ENCODE results near the gene ASH1L. TPM values are rescaled to one million over a fixed set of nuclear protein-coding genes. Genes with fewer than 3 reads are reported as not detected.
"Not testable (repeated sequence)": the region's sequence is repeated elsewhere in the genome, so short reads cannot be mapped to it uniquely, and the experiment has no call there.

ASH1L gene
- total RNA-seq, 1 experiment from 2014 or later: 29.3 TPM

DNA sequence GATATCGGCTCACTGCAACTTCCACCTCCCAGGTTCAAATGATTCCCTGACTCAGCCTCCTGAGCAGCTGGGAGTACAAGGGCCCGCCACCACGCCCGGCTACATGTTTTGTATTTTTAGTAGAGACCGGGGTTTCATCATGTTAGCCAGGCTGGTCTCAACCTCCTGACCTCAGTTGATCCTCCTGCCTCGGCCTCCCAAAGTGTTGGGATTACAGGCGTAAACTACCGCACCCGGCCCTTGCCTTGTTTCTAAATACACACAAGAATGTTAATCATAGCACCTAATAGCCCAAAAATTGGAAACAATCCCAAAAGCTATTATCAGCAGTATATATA, 46.3 kb upstream of the ASH1L start (continued):
- TF ChIP-seq ZNF263 (CRISPR knock-in tag; IDR thresholded peaks at IDR 0.05; ENCODE audit: low read depth) (no peak), ZNF425 (CRISPR knock-in tag; conservative IDR thresholded peaks at IDR 0.05) (no peak), TEAD1 (CRISPR knock-in tag; IDR thresholded peaks at IDR 0.05) (no peak), NFATC4 (CRISPR knock-in tag; IDR thresholded peaks at IDR 0.05) (no peak), RELA (CRISPR knock-in tag; IDR thresholded peaks at IDR 0.05; ENCODE audit: borderline replicate concordance) (no peak), ESRRA (CRISPR knock-in tag; IDR thresholded peaks at IDR 0.05; ENCODE audit: borderline replicate concordance) (no peak), HMGA2 (CRISPR knock-in tag; IDR thresholded peaks at IDR 0.05) (no peak)
- TF ChIP-seq, protein P1, sequence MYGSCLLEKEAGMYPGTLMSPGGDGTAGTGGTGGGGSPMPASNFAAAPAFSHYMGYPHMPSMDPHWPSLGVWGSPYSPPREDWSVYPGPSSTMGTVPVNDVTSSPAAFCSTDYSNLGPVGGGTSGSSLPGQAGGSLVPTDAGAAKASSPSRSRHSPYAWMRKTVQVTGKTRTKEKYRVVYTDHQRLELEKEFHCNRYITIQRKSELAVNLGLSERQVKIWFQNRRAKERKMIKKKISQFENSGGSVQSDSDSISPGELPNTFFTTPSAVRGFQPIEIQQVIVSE (CRISPR knock-in tag; IDR thresholded peaks at IDR 0.05; ENCODE audit: borderline replicate concordance): no peak
- TF ChIP-seq, protein P2, sequence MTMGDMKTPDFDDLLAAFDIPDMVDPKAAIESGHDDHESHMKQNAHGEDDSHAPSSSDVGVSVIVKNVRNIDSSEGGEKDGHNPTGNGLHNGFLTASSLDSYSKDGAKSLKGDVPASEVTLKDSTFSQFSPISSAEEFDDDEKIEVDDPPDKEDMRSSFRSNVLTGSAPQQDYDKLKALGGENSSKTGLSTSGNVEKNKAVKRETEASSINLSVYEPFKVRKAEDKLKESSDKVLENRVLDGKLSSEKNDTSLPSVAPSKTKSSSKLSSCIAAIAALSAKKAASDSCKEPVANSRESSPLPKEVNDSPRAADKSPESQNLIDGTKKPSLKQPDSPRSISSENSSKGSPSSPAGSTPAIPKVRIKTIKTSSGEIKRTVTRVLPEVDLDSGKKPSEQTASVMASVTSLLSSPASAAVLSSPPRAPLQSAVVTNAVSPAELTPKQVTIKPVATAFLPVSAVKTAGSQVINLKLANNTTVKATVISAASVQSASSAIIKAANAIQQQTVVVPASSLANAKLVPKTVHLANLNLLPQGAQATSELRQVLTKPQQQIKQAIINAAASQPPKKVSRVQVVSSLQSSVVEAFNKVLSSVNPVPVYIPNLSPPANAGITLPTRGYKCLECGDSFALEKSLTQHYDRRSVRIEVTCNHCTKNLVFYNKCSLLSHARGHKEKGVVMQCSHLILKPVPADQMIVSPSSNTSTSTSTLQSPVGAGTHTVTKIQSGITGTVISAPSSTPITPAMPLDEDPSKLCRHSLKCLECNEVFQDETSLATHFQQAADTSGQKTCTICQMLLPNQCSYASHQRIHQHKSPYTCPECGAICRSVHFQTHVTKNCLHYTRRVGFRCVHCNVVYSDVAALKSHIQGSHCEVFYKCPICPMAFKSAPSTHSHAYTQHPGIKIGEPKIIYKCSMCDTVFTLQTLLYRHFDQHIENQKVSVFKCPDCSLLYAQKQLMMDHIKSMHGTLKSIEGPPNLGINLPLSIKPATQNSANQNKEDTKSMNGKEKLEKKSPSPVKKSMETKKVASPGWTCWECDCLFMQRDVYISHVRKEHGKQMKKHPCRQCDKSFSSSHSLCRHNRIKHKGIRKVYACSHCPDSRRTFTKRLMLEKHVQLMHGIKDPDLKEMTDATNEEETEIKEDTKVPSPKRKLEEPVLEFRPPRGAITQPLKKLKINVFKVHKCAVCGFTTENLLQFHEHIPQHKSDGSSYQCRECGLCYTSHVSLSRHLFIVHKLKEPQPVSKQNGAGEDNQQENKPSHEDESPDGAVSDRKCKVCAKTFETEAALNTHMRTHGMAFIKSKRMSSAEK (CRISPR knock-in tag; IDR thresholded peaks at IDR 0.05; ENCODE audit: borderline replicate concordance): no peak

- peaks cover 8% of the 10 kb centered on the region for H3K36me3 Mint-ChIP-seq
- ChIA-PET POLR2A (no interaction called here), CTCF (no interaction called here)
- ATAC-seq: no peak
- H3K4me3 Mint-ChIP-seq: no peak overlapping the region; the same call in 1 of the 2 replicates
- H3K27ac Mint-ChIP-seq: no peak overlapping the region
- no peak for DNase-seq (ENCODE audit: low spot score)
- TF ChIP-seq, protein P3, sequence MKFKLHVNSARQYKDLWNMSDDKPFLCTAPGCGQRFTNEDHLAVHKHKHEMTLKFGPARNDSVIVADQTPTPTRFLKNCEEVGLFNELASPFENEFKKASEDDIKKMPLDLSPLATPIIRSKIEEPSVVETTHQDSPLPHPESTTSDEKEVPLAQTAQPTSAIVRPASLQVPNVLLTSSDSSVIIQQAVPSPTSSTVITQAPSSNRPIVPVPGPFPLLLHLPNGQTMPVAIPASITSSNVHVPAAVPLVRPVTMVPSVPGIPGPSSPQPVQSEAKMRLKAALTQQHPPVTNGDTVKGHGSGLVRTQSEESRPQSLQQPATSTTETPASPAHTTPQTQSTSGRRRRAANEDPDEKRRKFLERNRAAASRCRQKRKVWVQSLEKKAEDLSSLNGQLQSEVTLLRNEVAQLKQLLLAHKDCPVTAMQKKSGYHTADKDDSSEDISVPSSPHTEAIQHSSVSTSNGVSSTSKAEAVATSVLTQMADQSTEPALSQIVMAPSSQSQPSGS (CRISPR knock-in tag; IDR thresholded peaks at IDR 0.05; ENCODE audit: borderline replicate concordance, low read depth): no peak
- TF ChIP-seq NR2C2 (CRISPR knock-in tag; IDR thresholded peaks at IDR 0.05): no peak
- TF ChIP-seq ATF3 (CRISPR knock-in tag; conservative IDR thresholded peaks at IDR 0.05): no peak
- H3K27me3 Mint-ChIP-seq (ENCODE audit: low read depth): no peaks in the 10 kb centered on the region
- H3K4me1 Mint-ChIP-seq: peaks cover 4% of the 10 kb centered on the region; the same call in 1 of the 2 replicates
- H3K9me3 Mint-ChIP-seq: no peaks in the 10 kb centered on the region
Observed at GRCh38 chr1:155607708-155608107, 45.1 kb upstream of the ASH1L start.

DNA sequence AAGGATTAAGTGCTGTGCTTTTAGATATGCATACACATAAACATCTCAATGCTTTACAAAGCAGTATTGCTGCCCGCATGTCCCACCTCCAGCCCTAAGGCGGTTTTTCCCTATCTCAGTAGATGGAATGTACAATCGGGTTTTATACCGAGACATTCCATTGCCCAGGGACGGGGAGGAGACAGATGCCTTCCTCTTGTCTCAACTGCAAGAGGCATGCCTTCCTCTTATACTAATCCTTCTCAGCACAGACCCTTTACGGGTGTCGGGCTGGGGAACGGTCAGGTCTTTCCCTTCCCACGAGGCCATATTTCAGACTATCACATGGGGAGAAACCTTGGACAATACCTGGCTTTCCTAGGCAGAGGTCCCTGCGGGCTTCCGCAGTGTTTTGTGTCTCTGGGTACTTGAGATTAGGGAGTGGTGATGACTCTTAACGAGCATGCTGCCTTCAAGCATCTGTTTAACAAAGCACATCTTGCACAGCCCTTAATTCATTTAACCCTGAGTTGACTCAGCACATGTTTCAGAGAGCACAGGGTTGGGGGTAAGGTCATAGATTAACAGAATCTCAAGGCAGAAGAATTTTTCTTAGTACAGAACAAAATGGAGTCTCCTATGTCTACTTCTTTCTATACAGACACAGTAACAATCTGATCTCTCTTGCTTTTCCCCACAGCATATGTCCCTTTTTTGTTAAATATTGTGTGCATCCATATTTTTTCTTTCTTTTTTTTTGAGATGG, 37.4 kb upstream of the ASH1L start:
- H3K27ac Mint-ChIP-seq: peak overlapping the region; percentile 74
- POLR2A ChIA-PET: interaction anchor here (0.7 kb wide), 1 partner anchor 20 kb away, joined by 3 read pairs; no protein-coding TSS in a partner anchor
- H3K4me3 Mint-ChIP-seq: peak overlapping the region; percentile 31
- H3K27me3 Mint-ChIP-seq (ENCODE audit: low read depth); H3K36me3 Mint-ChIP-seq; DNase-seq (ENCODE audit: low spot score); ATAC-seq; H3K9me3 Mint-ChIP-seq; CTCF ChIA-PET: not testable (repeated sequence)
- H3K4me1 Mint-ChIP-seq: peaks cover 21% of the 10 kb centered on the region

All from WTC11 (cell line).